HFF-Myc (cell line): Measurements from ENCODE around the gene GRAP2.

Source experiments
- DNase-seq: peaks from one replicate; pipeline ENCODE4 v3.0.0-alpha.2; 2011; ENCODE audit warnings: low read depth; ENCODE audit errors: extremely low read depth
- H3K4me3 ChIP-seq: replicated peaks from 2 replicates; pipeline ENCODE4 v1.5.1; 2011; ENCODE audit warnings: low read depth, mild to moderate bottlenecking, control low read depth, low read length
- CTCF ChIP-seq: IDR thresholded peaks from 2 replicates; pipeline ENCODE4 v1.5.1; 2012; ENCODE audit warnings: mild to moderate bottlenecking, low read depth, low read length, control low read depth; ENCODE audit errors: missing control alignments

Gene GRAP2

GRCh38 chr22:39958949-39959639 is 58.2 kb downstream of the GRAP2 start:
- no peak for DNase-seq
- no peak for TF ChIP-seq CTCF
- no peak overlapping the region for H3K4me3 ChIP-seq

GRCh38 chr22:39959640-39960447 is 59.0 kb downstream of the GRAP2 start, which contains the start of gene TMA7B:
Gene TMA7B, plus strand, starts transcription at chr22:39960397. Its CDS starts 3,978 bp downstream, at chr22:39964375.
- DNase-seq: peak; percentile 31
- H3K4me3 ChIP-seq: no peak within 1 kb of the TSS; the same call in 1 of the 2 replicates
- peak; percentile 55 for TF ChIP-seq CTCF

GRCh38 chr22:39960791-39961746 is 60.2 kb downstream of the GRAP2 start:
- peak; percentile 77 for DNase-seq
- TF ChIP-seq CTCF: no peak
- H3K4me3 ChIP-seq: no peak overlapping the region; the same call in 1 of the 2 replicates

- DNase-seq: no peak
- TF ChIP-seq CTCF: no peak
- no peak overlapping the region for H3K4me3 ChIP-seq
These were observed 61.2 kb downstream of the GRAP2 start for GRCh38 chr22:39962071-39962470.

- no peak overlapping the region for H3K4me3 ChIP-seq
- no peak for TF ChIP-seq CTCF
- no peak for DNase-seq
These were observed 64.9 kb downstream of the GRAP2 start for GRCh38 chr22:39965748-39966147.

- DNase-seq: no peak
- no peak for TF ChIP-seq CTCF
- no peak overlapping the region for H3K4me3 ChIP-seq
These were observed 65.6 kb downstream of the GRAP2 start for GRCh38 chr22:39966470-39966869.
